Amniotic epithelial cell (primary cell): ENCODE results near the gene HOXD12.

Experiments used
- DNase-seq: peaks from one replicate; pipeline ENCODE4 v3.0.0-alpha.2; 2010; ENCODE audit warnings: low read depth

HOXD12 gene

DNA sequence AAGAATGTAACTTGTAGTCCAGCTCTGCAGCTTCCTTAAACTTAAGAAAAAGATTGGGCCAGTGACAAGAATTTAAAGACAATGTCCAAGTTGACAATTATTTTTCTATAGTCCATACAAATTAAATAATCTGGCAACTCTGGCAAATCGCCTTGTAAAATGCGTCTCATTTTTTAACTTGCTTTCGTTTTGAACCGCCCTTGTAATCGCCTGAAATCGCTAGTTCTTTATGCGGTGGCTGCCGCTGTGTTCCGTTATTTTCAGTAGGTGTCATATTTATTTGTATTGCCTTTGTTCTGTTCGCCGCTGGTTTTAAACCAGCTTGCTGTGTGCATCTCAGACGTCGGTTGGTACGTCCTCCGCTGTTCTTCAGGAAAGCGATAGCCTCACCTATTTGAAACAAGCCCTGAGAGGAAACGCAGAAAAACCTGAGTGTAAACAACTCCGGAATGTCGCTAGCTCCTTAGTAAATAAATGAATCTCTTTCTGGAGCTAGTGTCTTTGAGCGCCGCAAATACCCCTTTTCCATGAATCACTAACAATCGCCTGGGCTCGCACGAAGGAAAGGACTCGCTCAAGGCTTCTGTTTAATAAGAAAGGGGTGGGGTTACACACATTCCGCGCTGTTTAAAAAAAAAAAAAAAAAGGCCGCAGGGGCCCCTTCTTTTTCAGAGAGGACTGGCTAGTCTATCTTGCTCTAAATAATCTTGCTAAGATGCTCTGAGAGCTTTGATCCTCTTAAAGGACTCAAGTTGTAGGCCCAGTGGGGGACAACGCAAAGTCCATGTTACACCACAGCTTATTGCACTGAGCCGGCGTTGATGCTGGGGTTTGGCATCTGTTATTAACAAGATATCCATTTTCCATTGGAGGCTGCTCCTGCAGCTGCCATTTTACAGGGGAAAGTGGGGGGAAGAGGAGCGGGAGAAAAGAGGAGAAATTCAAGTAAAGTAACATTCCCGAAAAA, 32.9 kb downstream of the HOXD12 start:
- DNase-seq, result no peak

DNA sequence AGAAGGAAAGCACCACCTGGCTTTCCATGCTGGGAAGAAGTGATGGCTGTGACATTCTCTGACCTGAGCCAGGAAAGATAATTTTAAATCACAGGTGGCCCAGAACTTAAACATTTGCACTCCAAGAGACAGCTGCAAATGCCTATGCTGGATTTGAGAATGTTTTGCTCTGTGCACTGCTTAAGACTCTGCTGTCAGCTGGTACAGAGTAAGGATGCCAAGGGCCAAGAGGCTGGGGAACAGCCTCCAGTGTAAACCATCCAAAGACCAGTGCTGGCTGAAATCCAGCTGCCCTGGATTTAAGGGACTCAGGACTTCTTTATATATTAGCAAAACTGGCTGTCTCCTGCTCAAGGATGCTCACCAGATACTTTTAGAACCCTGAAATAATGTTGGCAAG, 33.8 kb downstream of the HOXD12 start:
- DNase-seq, result no peak

DNA sequence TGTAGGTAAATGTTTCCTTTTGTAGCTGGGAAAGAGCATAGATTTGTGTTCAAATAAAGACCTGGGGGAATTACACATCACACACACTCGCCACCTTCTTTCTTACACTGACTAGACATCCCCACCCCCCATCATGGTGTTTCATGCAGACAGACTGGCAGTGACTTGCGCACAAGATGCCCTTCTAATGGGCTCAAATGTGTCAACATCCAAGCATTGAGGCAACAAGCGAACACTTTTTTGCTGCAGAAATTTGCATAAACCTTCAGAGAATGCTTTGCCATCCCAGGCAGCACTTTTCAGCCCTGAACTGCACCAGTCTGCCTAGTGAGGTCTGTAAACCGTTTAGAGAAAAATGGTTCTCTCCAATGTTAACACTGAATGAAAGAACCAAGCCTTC, 34.4 kb downstream of the HOXD12 start:
- DNase-seq, result no peak

DNA sequence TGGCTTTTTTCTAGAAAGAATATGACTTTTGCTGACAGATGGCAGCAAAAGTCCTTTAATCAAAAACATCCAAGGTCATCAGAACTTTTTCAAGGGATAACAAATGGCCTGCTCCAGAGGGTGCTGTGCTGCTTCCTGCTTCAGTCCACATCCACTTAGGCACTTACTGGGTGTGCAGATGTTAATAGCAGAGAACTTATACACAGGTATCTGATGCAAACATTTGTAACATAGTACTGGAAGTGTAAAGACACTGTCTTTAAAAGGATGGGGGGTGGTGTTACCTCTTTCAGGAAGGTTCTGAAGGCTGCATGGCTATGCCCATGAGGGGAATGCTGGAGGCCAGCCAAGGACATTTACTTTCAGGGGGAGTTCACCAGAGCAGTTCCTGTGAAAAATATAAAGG, 35.4 kb downstream of the HOXD12 start:
- no peak for DNase-seq

DNA sequence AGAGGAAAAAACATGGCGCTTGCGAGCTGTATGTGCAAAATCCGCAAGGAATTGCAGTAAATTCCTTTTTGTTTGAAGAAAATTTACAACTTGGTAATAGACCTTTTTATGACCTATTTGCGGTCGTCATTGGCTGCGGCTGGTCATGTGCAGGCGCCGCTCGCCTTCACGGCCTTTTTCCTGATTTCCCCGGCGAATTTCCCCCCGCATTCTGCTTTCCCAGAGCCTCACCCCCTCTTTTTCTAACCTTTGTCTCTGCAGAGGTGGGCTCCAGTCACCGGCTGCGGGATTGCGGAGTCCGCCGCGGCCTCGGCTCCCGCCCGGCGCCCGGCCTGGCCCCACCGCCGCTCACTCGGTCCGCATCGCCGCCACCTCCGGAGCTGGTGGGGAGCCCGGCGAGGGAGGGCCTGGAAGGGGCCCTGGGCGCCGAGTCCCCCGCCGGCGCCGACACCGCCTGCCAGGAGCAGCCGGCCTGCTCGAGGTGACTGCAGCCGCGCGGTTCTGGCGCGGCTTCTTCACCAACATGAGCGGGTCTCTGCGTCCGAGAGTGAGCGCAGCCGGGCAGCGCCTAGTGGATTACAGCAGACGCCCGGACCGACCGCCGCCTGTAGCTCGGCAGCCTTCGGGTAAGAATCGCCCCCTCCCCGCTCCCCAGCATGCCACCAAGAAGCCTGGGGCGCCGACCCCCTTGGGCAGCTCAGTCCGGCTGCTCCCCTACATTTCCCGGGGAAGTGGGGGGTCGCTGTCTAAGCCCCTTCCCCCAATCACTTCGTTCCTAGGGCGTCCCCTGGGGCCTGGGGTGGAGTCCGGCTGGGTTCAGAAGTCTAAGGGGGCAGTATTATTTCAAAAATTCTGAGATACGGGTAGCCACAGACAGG, 37.0 kb downstream of the HOXD12 start:
- DNase-seq, result peak; percentile 51

DNA sequence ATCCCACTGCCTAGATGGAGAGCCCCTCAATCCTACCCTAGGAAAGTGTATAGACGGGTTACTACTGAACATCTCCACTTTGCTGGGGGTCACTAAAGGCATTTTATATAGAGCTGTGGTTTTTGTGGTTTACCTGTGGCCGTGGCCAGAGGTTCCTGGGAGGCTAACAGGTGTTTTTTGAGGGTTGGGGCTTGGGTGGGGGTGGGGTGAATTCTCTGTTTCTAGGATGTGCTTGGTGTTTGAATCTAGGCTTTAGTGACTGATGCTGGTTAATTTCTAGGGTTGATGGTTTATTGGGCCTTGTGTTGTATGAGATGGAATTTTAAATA, 37.6 kb downstream of the HOXD12 start:
- no peak for DNase-seq

DNA sequence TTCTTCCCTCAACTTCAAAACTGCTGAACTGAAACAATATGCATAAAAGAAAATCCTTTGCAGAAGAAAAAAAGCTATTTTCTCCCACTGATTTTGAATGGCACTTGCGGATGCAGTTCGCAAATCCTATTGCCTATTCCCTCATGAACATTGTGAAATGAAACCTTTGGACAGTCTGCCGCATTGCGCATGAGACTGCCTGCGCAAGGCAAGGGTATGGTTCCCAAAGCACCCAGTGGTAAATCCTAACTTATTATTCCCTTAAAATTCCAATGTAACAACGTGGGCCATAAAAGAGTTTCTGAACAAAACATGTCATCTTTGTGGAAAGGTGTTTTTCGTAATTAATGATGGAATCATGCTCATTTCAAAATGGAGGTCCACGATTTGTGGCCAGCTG, 38.3 kb downstream of the HOXD12 start:
- no peak for DNase-seq

DNA sequence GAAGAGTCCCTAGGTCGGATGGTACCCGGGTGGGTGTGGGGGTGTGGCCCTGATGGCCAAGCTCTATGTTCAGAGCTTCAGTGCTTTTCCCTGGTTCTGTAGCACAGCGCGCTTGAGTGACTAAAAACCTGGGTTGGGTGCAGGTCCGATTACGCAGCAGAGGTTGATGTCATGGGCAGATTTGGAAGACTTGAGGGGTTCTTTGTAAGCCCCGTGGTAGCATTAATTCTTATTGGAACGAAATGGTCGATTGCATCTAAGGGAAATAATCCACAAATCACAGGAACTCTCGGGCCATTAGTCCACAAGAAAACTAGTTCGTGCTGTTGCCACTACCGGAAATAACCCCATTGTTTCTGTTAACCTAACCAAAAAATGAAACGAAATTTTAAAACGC, 38.9 kb downstream of the HOXD12 start:
- no peak for DNase-seq

DNA sequence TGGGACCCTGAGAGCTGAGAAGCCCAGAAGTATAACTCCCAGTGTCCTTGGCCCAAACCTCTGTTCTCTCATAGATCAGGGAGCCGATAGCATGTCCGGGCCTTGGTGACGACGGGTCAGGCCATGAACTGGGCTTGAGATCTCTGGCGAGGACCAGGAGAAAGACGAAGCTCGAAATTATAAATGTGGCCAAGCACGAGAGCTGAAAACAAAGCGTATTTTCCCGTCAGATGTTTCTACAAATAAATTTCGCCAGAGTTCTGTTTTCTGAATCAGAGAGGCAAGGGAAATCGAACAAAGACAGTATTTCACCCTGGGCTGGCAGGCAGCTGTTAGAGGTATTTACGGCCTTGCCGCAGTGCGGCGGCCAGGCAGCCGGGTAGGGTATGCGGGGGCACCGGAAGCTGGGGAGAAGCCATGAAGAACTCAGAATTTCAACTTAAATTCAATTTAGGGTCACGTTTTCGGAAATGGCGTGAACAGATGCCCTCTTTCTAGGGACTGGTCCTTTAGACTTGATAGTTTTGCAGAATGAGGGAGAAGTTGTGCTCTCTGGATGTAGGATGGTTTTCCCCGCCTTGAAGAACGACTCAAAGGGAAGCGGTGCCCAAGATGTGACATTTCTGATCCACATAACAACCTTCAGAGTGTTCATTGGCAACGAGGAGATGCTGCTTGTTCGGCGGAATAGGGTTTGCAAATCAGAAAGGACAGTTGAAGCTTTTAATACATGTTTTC, 39.5 kb downstream of the HOXD12 start:
- DNase-seq, result no peak

DNA sequence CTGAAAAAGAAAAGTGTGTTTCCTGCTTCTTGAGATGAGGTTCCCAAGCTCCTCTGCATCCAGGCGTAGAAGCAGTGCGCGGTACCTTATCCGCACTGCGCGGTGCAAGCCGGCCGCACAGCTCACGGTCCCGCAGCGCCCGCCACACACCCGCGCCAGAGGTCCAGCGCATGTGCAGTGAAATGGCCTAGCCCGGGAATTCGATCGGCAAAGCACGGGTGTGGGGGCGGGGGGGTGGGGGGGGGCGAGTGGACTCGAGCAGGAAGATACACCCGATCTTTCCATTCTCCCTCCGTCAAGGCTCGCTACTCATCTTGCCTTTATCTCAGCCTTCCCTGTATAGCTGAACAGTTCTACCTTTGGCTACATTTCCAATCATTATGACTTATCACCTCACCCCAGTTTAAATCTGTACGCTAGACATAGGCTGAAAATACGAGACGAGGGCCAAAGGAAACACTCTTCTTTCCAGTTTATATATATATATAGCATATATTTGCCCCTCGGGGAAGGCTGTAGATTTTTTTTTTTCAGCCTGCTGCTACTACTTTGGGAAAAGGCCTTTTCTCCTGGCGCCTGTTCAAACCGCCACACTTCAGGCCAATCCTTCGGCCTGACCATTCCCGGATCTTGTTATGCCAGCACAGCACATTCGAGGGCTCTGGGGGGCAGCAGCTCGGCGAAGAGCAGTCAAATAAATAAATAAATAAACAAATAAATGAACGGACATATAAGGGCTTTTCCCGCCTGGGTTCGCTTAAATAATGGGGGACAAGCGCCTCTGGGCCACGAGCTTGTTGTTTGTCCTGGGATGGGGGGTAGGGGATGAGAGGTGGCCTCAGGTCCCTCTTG, 40.3 kb downstream of the HOXD12 start:
- DNase-seq, result no peak

DNA sequence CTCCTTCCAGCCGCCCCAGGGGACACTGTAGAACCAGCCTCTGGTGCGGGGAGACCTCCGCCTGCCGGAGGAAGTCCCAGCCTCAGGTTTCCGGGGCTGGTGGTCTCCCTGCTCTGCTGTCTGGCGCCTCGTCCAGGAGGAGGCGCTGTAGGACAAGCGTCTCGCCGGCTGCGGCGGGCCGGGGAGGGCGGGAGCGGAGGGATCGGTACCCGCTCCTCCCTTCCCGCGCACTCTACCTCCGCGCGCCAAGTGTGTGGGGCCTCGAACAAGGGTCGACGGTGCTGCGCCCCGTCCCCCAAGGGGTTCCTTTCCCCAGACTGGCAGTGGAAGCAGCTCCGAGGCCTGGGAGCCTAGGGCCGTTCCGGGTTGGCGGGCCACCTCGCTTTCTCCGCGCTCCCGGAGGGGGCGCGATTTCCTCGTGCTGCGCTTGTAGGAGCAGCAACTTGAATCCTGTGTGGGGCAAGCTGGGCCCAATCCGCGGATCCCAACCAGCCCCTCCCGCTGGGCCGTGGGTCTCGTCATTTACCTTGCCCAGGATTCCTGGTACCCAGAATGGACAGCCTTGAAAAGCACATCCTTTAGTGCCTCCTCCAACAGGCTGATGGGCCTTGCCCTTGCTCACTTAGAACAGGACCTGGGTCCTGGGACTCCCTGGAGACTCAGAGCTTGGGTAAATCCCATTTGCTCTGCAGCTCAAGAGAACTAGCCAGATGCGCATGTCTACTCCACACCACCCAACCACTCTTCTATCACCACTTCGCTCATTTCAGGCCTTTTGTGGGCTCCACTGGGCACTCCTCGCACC, 41.1 kb downstream of the HOXD12 start:
- peak; percentile 49 for DNase-seq

DNA sequence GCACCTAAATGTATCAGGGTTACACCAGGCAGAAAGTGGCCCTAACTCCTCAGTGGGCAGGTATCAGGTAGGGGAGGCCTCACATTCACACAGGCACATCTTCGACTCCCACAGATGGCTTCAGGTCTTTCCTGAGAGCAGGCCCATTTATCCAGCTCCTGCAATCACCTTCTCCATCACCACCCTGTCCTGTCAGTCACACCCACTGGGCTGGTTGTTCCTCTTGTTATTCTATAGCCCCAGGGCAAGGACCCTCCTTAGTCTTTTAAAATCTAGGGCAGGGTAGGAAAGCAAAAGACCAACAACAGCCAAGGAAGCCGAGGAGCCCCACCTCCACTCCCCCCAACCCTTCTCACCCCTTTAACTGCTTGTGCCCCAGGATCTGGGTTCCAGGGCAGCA, 42.7 kb downstream of the HOXD12 start:
- no peak for DNase-seq

DNA sequence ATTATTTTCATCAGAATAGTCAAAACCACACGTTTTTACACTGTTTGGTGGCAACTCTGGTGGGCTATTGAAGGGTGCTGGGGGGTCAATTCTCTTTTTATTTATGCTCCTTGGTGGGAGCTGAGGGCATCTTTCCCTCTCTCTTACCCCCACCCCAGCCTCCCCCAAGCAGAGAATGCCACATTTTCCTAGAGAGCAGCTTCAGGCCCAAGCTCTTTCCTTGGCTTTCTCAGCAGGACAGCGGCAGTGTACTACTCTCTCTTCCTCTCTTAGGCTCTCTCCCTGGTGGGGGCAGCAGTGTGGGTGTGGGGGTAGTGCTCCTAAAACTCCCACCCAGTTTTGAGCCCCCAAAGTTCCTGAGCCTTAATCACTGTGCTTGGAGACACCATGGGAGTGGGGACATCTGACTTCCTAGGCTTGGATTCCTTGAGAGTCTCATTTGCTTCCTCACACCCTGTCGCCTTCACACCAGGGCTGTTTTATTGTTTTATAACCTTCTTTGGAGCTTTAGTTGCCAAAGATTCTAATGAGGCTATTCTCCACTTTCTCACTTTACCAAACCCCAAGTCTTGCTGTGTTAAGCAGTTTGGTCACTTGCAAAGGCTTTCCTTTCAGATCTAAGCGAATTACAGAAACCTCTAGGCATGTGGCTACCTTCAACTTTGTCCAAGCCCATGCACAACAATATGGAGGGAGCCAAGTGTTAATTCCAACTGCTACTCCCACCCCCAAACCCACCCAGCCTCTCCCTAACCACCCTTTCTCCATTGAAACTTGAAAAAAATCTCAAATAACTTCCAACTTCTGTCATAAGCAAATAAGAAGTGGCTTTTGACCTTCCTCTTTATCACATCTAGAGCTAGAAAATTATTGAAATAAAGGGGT, 45.7 kb downstream of the HOXD12 start:
- DNase-seq, result no peak

DNA sequence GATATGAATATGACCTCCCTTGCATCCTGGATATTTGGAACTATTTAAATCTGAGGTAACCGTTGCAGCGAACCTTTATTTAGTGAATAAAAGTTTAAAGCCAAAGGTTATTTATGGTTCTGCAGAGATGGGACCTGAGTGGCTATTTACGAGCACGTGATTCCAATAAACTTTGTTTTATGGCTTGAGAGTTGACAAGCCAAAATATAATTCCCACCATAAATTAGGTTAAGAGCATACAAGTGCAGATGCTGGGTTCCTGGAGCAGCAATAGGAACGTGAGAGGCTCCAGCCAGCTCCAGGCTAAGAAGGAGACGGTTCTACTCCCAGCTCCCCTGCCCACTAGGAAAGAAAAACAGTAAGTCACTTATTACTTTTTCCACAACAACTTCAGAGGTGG, 46.5 kb downstream of the HOXD12 start:
- DNase-seq, result no peak

DNA sequence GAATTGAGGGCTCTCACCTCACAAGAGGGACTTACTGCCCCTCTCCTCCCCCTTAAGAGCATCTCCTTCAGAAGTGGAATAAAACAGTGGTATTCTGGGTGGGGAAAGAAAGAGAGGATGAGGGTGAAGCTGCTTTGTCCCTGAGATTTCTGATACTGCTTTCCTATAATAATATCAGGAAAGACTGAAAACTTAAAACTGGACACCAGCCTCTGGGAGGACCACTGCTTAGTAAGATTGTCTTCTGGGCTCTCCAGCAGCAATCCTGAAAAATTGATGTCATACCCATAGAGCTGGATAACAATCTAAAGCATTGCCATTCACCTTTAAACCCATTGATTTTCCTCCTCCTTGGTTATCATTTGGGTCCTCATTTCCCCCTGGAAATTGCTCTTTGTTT, 47.0 kb downstream of the HOXD12 start:
- no peak for DNase-seq

DNA sequence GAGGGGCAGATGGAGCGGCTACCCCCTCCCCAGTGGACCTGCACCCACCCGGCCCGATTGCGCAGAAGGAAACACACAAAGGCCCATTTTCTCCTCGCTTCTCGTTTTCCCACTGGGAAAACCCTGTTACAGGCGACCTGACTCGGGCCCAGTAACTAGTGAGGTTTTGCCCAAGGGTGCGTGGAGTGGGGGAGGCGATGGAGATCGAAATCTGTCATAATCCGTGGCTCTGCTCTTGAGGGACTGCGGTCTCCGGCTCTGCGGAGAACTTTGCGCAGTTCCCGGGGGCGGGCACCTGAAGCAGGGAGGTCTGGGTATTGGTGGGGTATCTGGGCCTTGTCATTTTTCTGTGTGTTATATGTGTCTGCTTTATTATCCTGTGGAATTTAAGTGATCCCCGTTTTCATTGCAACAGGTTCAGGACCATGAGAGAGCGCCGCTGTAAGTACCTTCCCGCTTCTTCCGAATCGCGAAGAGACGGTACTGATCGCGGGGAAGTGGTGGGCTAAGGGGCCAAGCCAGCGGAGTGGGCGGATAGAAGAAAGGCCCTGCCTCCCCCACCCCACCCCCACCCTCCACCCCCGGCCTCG, 47.7 kb downstream of the HOXD12 start:
- DNase-seq, result no peak

DNA sequence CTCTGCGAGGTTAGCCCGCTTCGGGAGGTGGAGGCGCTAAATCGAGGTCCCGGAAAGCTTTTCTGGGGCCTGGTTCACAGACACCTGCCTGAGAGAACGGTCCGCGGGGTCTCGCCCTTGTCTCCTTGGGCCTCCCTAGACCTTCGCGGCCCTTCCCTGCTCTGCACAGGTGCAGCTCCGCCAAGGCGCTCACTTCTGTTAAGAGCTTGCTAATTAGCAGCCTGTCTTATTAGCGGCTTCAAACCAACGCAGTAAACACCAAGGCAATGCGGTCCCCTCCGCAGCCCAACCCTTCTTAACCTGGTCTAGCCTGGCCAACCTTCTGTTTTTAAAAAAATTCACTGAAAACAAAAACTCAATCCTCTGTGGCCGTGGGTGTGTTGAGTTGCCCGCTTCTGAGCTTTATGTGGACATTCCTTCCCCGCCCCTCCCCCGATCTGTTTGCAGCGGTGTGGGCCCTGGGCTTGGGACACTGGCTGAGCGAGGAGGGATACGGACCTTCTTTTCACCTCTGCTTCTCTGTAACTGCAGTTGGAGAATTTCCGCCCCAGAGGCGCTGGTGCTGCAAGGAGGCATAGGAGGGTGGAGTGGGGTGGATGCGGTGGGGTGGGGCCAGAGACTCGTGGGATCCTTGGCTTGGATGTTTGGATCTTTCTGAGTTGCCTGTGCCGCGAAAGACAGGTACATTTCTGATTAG, 48.4 kb downstream of the HOXD12 start:
- DNase-seq, result no peak

DNA sequence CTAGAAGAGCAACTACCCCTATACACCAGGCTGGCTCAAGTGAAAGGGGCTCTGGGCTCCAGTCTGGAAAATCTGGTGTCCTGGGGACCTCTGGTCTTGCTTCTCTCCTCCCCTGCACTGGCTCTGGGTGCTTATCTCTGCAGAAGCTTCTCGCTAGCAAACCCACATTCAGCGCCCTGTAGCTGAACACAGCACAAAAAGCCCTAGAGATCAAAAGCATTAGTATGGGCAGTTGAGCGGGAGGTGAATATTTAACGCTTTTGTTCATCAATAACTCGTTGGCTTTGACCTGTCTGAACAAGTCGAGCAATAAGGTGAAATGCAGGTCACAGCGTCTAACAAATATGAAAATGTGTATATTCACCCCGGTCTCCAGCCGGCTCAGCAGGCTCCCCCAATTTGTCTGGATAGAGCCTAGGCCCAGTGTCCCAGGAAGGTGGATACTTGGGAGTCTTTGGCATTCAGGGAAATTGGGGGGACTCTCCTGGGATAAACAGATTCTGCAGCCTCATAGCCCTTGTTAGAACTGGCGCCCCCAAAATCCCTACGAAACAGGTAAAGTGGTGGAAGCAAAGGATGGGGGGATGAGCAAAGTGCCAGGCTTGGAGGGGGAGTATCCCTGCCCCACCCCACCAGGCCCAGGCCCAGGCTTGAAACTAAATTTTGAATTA, 49.3 kb downstream of the HOXD12 start:
- DNase-seq, result no peak
